Mesenchymal stem cell (in vitro differentiated cells and primary cell): ENCODE data around the gene SULT4A1.

Experiments
- DNase-seq: peaks from one replicate; pipeline ENCODE4 v3.0.0-alpha.2; 2013
- H2AFZ ChIP-seq: one replicate; pipeline ENCODE4 v1.6.1; 2013; ENCODE audit warnings: low read depth, mild to moderate bottlenecking, control low read depth, inconsistent platforms, low read length, moderate library complexity
- H2AK5ac ChIP-seq: 2 replicates; pipeline ENCODE4 v1.6.1; 2013; ENCODE audit warnings: low read length, moderate library complexity, mild to moderate bottlenecking, inconsistent platforms; ENCODE audit not compliant: severe bottlenecking
- H2BK120ac ChIP-seq: one replicate; pipeline ENCODE4 v1.6.1; 2013; ENCODE audit warnings: low read depth, mild to moderate bottlenecking, inconsistent platforms, low read length, moderate library complexity
- H2BK12ac ChIP-seq, 2 experiments: one replicate each; pipeline ENCODE4 v1.6.1; 2013; ENCODE audit warnings: inconsistent platforms in 2 of 2, low read length in 2 of 2, mild to moderate bottlenecking in 2 of 2, moderate library complexity in 2 of 2, control low read depth in 1 of 2
- H2BK15ac ChIP-seq: one replicate; pipeline ENCODE4 v1.6.1; 2013; ENCODE audit warnings: mild to moderate bottlenecking, low read depth, inconsistent platforms; ENCODE audit not compliant: poor library complexity, severe bottlenecking
- H2BK5ac ChIP-seq: 2 replicates; pipeline ENCODE4 v1.6.1; 2013; ENCODE audit warnings: low read depth, mild to moderate bottlenecking, low read length, control low read depth, inconsistent platforms; ENCODE audit not compliant: poor library complexity, severe bottlenecking
- H3K14ac ChIP-seq, 2 experiments: one replicate each; pipeline ENCODE4 v1.6.1; 2013; ENCODE audit warnings: inconsistent platforms in 2 of 2, low read length in 2 of 2, control low read depth in 1 of 2, mild to moderate bottlenecking in 1 of 2, moderate library complexity in 1 of 2
- H3K18ac ChIP-seq, 2 experiments: one replicate each; pipeline ENCODE4 v1.6.1; 2013; ENCODE audit warnings: inconsistent platforms in 2 of 2, low read length in 2 of 2, control low read depth in 1 of 2, low read depth in 1 of 2, mild to moderate bottlenecking in 1 of 2
- H3K23ac ChIP-seq, 2 experiments: one replicate each; pipeline ENCODE4 v1.6.1; 2013; ENCODE audit warnings: inconsistent platforms in 2 of 2, low read length in 2 of 2, mild to moderate bottlenecking in 2 of 2, moderate library complexity in 2 of 2, control low read depth in 1 of 2
- H3K27ac ChIP-seq: 2 replicates; pipeline ENCODE4 v1.5.1; 2013; ENCODE audit warnings: mild to moderate bottlenecking, moderate library complexity, low read length, control low read depth, inconsistent platforms; ENCODE audit not compliant: poor library complexity, severe bottlenecking
- H3K27me3 ChIP-seq, 2 experiments: 2 replicates each; pipeline versions ENCODE4 v1.6.1 to v1.7.0; 2013; ENCODE audit warnings: low read length in 2 of 2, mild to moderate bottlenecking in 2 of 2, moderate library complexity in 2 of 2, control low read depth in 1 of 2, inconsistent platforms in 1 of 2; ENCODE audit not compliant: control insufficient read depth in 1 of 2, insufficient read depth in 1 of 2
- H3K36me3 ChIP-seq, 2 experiments: 2 replicates each; pipeline versions ENCODE4 v1.6.1 to v1.7.0; 2013; ENCODE audit warnings: low read length in 2 of 2, control low read depth in 1 of 2, inconsistent platforms in 1 of 2, low read depth in 1 of 2, mild to moderate bottlenecking in 1 of 2; ENCODE audit not compliant: insufficient read depth in 2 of 2, control insufficient read depth in 1 of 2
- H3K4ac ChIP-seq, 2 experiments: one replicate each; pipeline ENCODE4 v1.6.1; 2013; ENCODE audit warnings: inconsistent platforms in 2 of 2, low read length in 2 of 2, mild to moderate bottlenecking in 2 of 2, moderate library complexity in 2 of 2, control low read depth in 1 of 2, low read depth in 1 of 2
- H3K4me1 ChIP-seq: 2 replicates; pipeline ENCODE4 v1.6.1; 2013; ENCODE audit warnings: low read depth, low read length, control low read depth; ENCODE audit not compliant: control insufficient read depth, insufficient read depth
- H3K4me2 ChIP-seq: 2 replicates; pipeline ENCODE4 v1.6.1; 2013; ENCODE audit warnings: low read length, mild to moderate bottlenecking, inconsistent platforms; ENCODE audit not compliant: poor library complexity, severe bottlenecking
- H3K4me3 ChIP-seq, 2 experiments: 2 replicates each; pipeline versions ENCODE4 v1.5.1 to v1.7.0; 2013; ENCODE audit warnings: low read length in 2 of 2, mild to moderate bottlenecking in 2 of 2, control low read depth in 1 of 2, low read depth in 1 of 2; ENCODE audit not compliant: insufficient read depth in 1 of 2
- H3K79me1 ChIP-seq: replicated peaks from 2 replicates; pipeline ENCODE4 v1.6.1; 2013; ENCODE audit warnings: mild to moderate bottlenecking, control low read depth, low read length, inconsistent platforms; ENCODE audit not compliant: poor library complexity, severe bottlenecking
- H3K9ac ChIP-seq: 2 replicates; pipeline ENCODE4 v1.7.0; 2013; ENCODE audit warnings: mild to moderate bottlenecking, low read length, moderate library complexity
- H3K9me3 ChIP-seq: 2 replicates; pipeline ENCODE4 v1.7.0; 2013; ENCODE audit warnings: mild to moderate bottlenecking, low read length; ENCODE audit not compliant: control insufficient read depth
- H4K8ac ChIP-seq: one replicate; pipeline ENCODE4 v1.6.1; 2013; ENCODE audit warnings: inconsistent platforms, mild to moderate bottlenecking, low read length, moderate library complexity
- H4K91ac ChIP-seq: one replicate; pipeline ENCODE4 v1.6.1; 2013; ENCODE audit warnings: mild to moderate bottlenecking, low read length, inconsistent platforms
- WGBS: methylation state at CpG from one replicate; pipeline ENCODE4 v1.1.7; 2013; ENCODE audit warnings: mixed read lengths; 5-methylcytosine and 5-hydroxymethylcytosine counted together

Gene SULT4A1

GRCh38 chr22:43854121-43854785 lies 8.1 kb downstream of the SULT4A1 start:
- Histone ChIP-seq H3K14ac (no peak overlapping the region), H3K23ac (no peak overlapping the region), H3K36me3 (no peaks in the 10 kb centered on the region), H3K4me3 (no peak overlapping the region), H2AK5ac (no peak overlapping the region), H4K8ac (no peak overlapping the region), H3K4ac (no peak overlapping the region), H3K9ac (no peak overlapping the region), H2BK5ac (no peak overlapping the region), H2AFZ (no peak overlapping the region), H3K4me1 (no peaks in the 10 kb centered on the region), H4K91ac (no peak overlapping the region), H3K27me3 (peaks cover 49 to 68% of the 10 kb centered on the region in 2 experiments), H2BK120ac (no peak overlapping the region), H2BK12ac (no peak overlapping the region), H3K18ac (no peak overlapping the region), H3K27ac (no peak overlapping the region), H3K79me1 (no peaks in the 10 kb centered on the region), H2BK15ac (no peak overlapping the region), H3K9me3 (peaks cover 17% of the 10 kb centered on the region), H3K4me2 (no peak overlapping the region)
- WGBS, result 73% methylated on average over 14 of the region's 14 CpGs
- DNase-seq, result no peak

GRCh38 chr22:43853328-43853931 lies 8.9 kb downstream of the SULT4A1 start:
- WGBS, result 79% methylated on average over 10 of the region's 10 CpGs
- no peak overlapping the region for H3K18ac ChIP-seq

GRCh38 chr22:43852573-43853327 lies 9.6 kb downstream of the SULT4A1 start:
- Histone ChIP-seq H4K8ac (no peak overlapping the region), H3K9me3 (peaks cover 17% of the 10 kb centered on the region), H3K36me3 (no peaks in the 10 kb centered on the region), H2BK120ac (no peak overlapping the region), H2BK15ac (no peak overlapping the region), H3K14ac (peak overlapping the region in 1 of 2 experiments; percentile 44), H3K9ac (no peak overlapping the region), H3K4me2 (no peak overlapping the region), H3K18ac (no peak overlapping the region), H3K27me3 (peaks cover 47 to 73% of the 10 kb centered on the region in 2 experiments), H4K91ac (no peak overlapping the region), H2AFZ (no peak overlapping the region), H3K27ac (no peak overlapping the region), H2AK5ac (no peak overlapping the region), H3K4ac (no peak overlapping the region), H3K4me1 (peaks cover 3% of the 10 kb centered on the region), H3K4me3 (no peak overlapping the region), H2BK5ac (no peak overlapping the region), H3K79me1 (no peaks in the 10 kb centered on the region), H2BK12ac (no peak overlapping the region), H3K23ac (no peak overlapping the region)
- 79% methylated on average over 19 of the region's 19 CpGs for WGBS
- no peak for DNase-seq

More at GRCh38 chr22:43853328-43853931, 8.9 kb downstream of the SULT4A1 start:
- Histone ChIP-seq H3K27ac (no peak overlapping the region), H3K36me3 (no peaks in the 10 kb centered on the region), H2BK5ac (no peak overlapping the region), H3K4me1 (peaks cover 1% of the 10 kb centered on the region), H3K79me1 (no peaks in the 10 kb centered on the region), H3K4ac (no peak overlapping the region), H3K4me3 (no peak overlapping the region), H4K8ac (no peak overlapping the region), H2AFZ (no peak overlapping the region), H2BK15ac (no peak overlapping the region), H3K4me2 (no peak overlapping the region), H3K14ac (no peak overlapping the region), H2AK5ac (no peak overlapping the region), H3K23ac (no peak overlapping the region), H3K9me3 (peaks cover 17% of the 10 kb centered on the region), H2BK120ac (no peak overlapping the region), H4K91ac (peak overlapping the region; percentile 37), H3K9ac (no peak overlapping the region), H2BK12ac (no peak overlapping the region), H3K27me3 (peaks cover 46 to 69% of the 10 kb centered on the region in 2 experiments)
- DNase-seq, result no peak

- Histone ChIP-seq H2BK15ac (no peak overlapping the region), H3K14ac (no peak overlapping the region), H2BK12ac (no peak overlapping the region), H3K27ac (no peak overlapping the region), H3K36me3 (no peaks in the 10 kb centered on the region), H3K9me3 (peaks cover 10% of the 10 kb centered on the region), H2BK120ac (no peak overlapping the region), H3K18ac (no peak overlapping the region), H2AFZ (no peak overlapping the region), H3K9ac (no peak overlapping the region), H2BK5ac (no peak overlapping the region), H3K4me3 (no peak overlapping the region), H2AK5ac (no peak overlapping the region), H3K27me3 (peaks cover 47 to 73% of the 10 kb centered on the region in 2 experiments), H3K23ac (no peak overlapping the region), H3K79me1 (no peaks in the 10 kb centered on the region), H4K91ac (no peak overlapping the region), H3K4me1 (peaks cover 3% of the 10 kb centered on the region), H4K8ac (no peak overlapping the region), H3K4me2 (no peak overlapping the region), H3K4ac (no peak overlapping the region)
- no peak for DNase-seq
- 32% methylated on average over 3 of the region's 3 CpGs for WGBS
Observed at GRCh38 chr22:43851979-43852307, 10.4 kb downstream of the SULT4A1 start.
